ENCODE data around the gene MED12.

The MED12 gene

GRCh38 chrX:71181910-71182799 is 63.8 kb downstream of the MED12 start:
- peak; percentile 86 for DNase-seq (ENCODE audit: low spot score)
- CTCF ChIA-PET: interaction anchor here (0.6 to 1.1 kb wide), 4 partner anchors 16 to 404 kb away, joined by 3 to 6 read pairs (median 4); no protein-coding TSS in a partner anchor
- TF ChIP-seq, protein P1, sequence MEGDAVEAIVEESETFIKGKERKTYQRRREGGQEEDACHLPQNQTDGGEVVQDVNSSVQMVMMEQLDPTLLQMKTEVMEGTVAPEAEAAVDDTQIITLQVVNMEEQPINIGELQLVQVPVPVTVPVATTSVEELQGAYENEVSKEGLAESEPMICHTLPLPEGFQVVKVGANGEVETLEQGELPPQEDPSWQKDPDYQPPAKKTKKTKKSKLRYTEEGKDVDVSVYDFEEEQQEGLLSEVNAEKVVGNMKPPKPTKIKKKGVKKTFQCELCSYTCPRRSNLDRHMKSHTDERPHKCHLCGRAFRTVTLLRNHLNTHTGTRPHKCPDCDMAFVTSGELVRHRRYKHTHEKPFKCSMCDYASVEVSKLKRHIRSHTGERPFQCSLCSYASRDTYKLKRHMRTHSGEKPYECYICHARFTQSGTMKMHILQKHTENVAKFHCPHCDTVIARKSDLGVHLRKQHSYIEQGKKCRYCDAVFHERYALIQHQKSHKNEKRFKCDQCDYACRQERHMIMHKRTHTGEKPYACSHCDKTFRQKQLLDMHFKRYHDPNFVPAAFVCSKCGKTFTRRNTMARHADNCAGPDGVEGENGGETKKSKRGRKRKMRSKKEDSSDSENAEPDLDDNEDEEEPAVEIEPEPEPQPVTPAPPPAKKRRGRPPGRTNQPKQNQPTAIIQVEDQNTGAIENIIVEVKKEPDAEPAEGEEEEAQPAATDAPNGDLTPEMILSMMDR (conservative IDR thresholded peaks at IDR 0.05; ENCODE audit: low read depth): no peak
- POLR2A ChIA-PET (ENCODE audit: low non-redundant PET): interaction anchor here (0.7 to 0.8 kb wide), 3 partner anchors 154 to 738 kb away, joined by 4 to 5 read pairs (median 4); no protein-coding TSS in a partner anchor
- H3K27ac ChIP-seq: peak overlapping the region; percentile 72

GRCh38 chrX:71182871-71183270 is 64.5 kb downstream of the MED12 start:
- no peak overlapping the region for H3K27ac ChIP-seq
- POLR2A ChIA-PET (ENCODE audit: low non-redundant PET): interaction anchor here (0.7 to 0.8 kb wide), 3 partner anchors 155 to 739 kb away, joined by 4 to 5 read pairs (median 4); no protein-coding TSS in a partner anchor
- TF ChIP-seq, protein P1 (conservative IDR thresholded peaks at IDR 0.05; ENCODE audit: low read depth): no peak
- no peak for DNase-seq (ENCODE audit: low spot score)
- CTCF ChIA-PET: interaction anchor here (0.6 to 1.1 kb wide), 3 partner anchors 16 to 404 kb away, joined by 3 to 6 read pairs (median 4); no protein-coding TSS in a partner anchor

- H3K27ac ChIP-seq: no peak overlapping the region
- DNase-seq (ENCODE audit: low spot score): no peak
- POLR2A ChIA-PET (ENCODE audit: low non-redundant PET): interaction anchor here (0.8 kb wide), 1 partner anchor 739 kb away, joined by 4 read pairs; no protein-coding TSS in a partner anchor
- TF ChIP-seq, protein P1 (conservative IDR thresholded peaks at IDR 0.05; ENCODE audit: low read depth): no peak
- CTCF ChIA-PET: interaction anchor here (1.1 kb wide), 1 partner anchor 151 kb away, joined by 4 read pairs; no protein-coding TSS in a partner anchor
Measured at GRCh38 chrX:71183341-71183740, 64.9 kb downstream of the MED12 start.

GRCh38 chrX:71184092-71184491 is 65.7 kb downstream of the MED12 start:
- ChIA-PET POLR2A (ENCODE audit: low non-redundant PET) (no interaction called here), CTCF (no interaction called here)
- DNase-seq (ENCODE audit: low spot score): no peak
- no peak overlapping the region for H3K27ac ChIP-seq
- TF ChIP-seq, protein P1 (conservative IDR thresholded peaks at IDR 0.05; ENCODE audit: low read depth): no peak

- DNase-seq (ENCODE audit: low spot score): no peak
- H3K27ac ChIP-seq: no peak overlapping the region
- ChIA-PET CTCF (interaction anchor here (0.6 kb wide), 1 partner anchor 92 kb away, joined by 4 read pairs; no protein-coding TSS in a partner anchor), POLR2A (ENCODE audit: low non-redundant PET) (no interaction called here)
- TF ChIP-seq, protein P1 (conservative IDR thresholded peaks at IDR 0.05; ENCODE audit: low read depth): no peak
Measured at GRCh38 chrX:71184803-71185495, 66.6 kb downstream of the MED12 start.

DNA sequence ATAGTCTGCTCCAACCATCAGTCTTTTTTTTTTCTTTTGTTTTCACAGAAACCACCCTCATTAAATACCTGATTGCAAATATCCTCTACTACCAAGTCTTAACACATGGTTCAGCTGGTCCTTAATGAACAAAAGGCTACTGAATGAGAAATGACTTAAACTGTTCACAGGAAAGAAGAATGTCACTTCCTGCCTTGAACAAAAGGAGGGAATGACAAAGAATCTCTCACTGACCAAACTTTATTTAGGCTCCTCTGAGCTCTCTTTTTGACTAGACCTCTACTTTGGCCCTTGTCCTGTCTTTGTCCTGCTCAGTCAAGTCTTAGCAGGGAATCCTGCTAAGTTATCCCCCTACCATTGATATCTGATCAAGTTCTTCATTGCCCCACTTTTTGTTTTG is 72.9 kb downstream of the MED12 start:
- CTCF ChIA-PET: no interaction called here
- TF ChIP-seq, protein P1 (conservative IDR thresholded peaks at IDR 0.05; ENCODE audit: low read depth): no peak
- DNase-seq (ENCODE audit: low spot score): no peak
- POLR2A ChIA-PET (ENCODE audit: low non-redundant PET): no interaction called here
- no peak overlapping the region for H3K27ac ChIP-seq

Data from RWPE1 (cell line).